Fibroblast of lung (primary cell): Measurements from ENCODE around the gene RTN4IP1. TPM values are rescaled to one million over a fixed set of nuclear protein-coding genes. Genes with fewer than 3 reads are reported as not detected.

Source experiments
- DNase-seq, 2 donors: peaks; one replicate each; pipeline versions ENCODE4 v3.0.0 to v3.0.0-alpha.2; 2010; ENCODE audit warnings: low read depth in 2 of 2
- H2AFZ ChIP-seq: 2 replicates; pipeline ENCODE4 v1.5.1; 2012; ENCODE audit warnings: low read length, control low read depth, inconsistent platforms
- H3K27ac ChIP-seq: 2 replicates; pipeline ENCODE4 v1.5.1; 2011; ENCODE audit warnings: low read length, control low read depth; ENCODE audit not compliant: insufficient read depth
- H3K27me3 ChIP-seq: 2 replicates; pipeline ENCODE4 v1.5.1; 2011; ENCODE audit warnings: mild to moderate bottlenecking, low read length; ENCODE audit not compliant: control insufficient read depth, insufficient read depth
- H3K36me3 ChIP-seq: 2 replicates; pipeline ENCODE4 v1.5.1; 2011; ENCODE audit warnings: low read length; ENCODE audit not compliant: control insufficient read depth, insufficient read depth
- H3K4me1 ChIP-seq: 2 replicates; pipeline ENCODE4 v1.5.1; 2011; ENCODE audit warnings: low read length; ENCODE audit not compliant: control insufficient read depth, insufficient read depth; ENCODE audit errors: extremely low read depth
- H3K4me2 ChIP-seq: 2 replicates; pipeline ENCODE4 v1.5.1; 2011; ENCODE audit warnings: low read length, control low read depth; ENCODE audit not compliant: insufficient read depth; ENCODE audit errors: extremely low read depth
- H3K4me3 ChIP-seq, 4 experiments: fragments of 200-600 bp in 1 of 4; sonication (generic) in 1 of 4; replicated peaks in 1 of 4; 2 replicates each; pipeline ENCODE4 v1.5.1; 2011 to 2016; ENCODE audit warnings: low read length in 4 of 4, low read depth in 3 of 4, mild to moderate bottlenecking in 3 of 4, control low read depth in 2 of 4, inconsistent platforms in 1 of 4, mixed read lengths in 1 of 4; ENCODE audit not compliant: insufficient read depth in 1 of 4; ENCODE audit errors: control extremely low read depth in 1 of 4
- H3K79me2 ChIP-seq: 2 replicates; pipeline ENCODE4 v1.5.1; 2012; ENCODE audit warnings: mild to moderate bottlenecking, low read length, inconsistent platforms; ENCODE audit not compliant: control insufficient read depth, insufficient read depth
- H3K9ac ChIP-seq: 2 replicates; pipeline ENCODE4 v1.5.1; 2011; ENCODE audit warnings: mild to moderate bottlenecking, low read length, control low read depth; ENCODE audit not compliant: insufficient read depth
- H3K9me3 ChIP-seq: 2 replicates; pipeline ENCODE4 v1.5.1; 2012; ENCODE audit warnings: low read depth, low read length; ENCODE audit not compliant: control insufficient read depth, insufficient read depth
- H4K20me1 ChIP-seq: 2 replicates; pipeline ENCODE4 v1.5.1; 2011; ENCODE audit warnings: low read length; ENCODE audit not compliant: control insufficient read depth, insufficient read depth; ENCODE audit errors: extremely low read depth
- EZH2 ChIP-seq: IDR thresholded peaks from 2 replicates; pipeline ENCODE4 v1.5.1; 2012; ENCODE audit warnings: low read length, control low read depth, mild to moderate bottlenecking; ENCODE audit errors: missing control alignments
- polyA plus RNA-seq, 2 donors: library from polyadenylated mRNA; depleted of rRNA in 1 of 2; stranded (reverse) in 1 of 2; unstranded in 1 of 2; fragments of >200 nt; gene quantifications; 2 replicates each; pipeline ENCODE4 v1.2.1, GENCODE V29; 2011 to 2012; ENCODE audit warnings: missing spikeins in 1 of 2
- total RNA-seq: library from RNA; depleted of rRNA; stranded (reverse); fragments of >200 nt; gene quantifications from 2 replicates; pipeline ENCODE4 v1.2.1, GENCODE V29; 2014
- TF ChIP-seq, protein P1 (sequence below), 2 donors: IDR thresholded peaks in 1 of 2; conservative IDR thresholded peaks in 1 of 2; 1 replicate in 1 of 2; 2 replicates in 1 of 2; pipeline ENCODE4 v1.5.1; 2011 to 2012; ENCODE audit warnings: low read length in 2 of 2, control low read depth in 1 of 2, inconsistent platforms in 1 of 2, low read depth in 1 of 2, mild to moderate bottlenecking in 1 of 2

Gene RTN4IP1
- total and polyA plus RNA-seq, 2 donors (not counting 1 experiment from before 2014, with no cell fraction given): 8.4 to 9.2 TPM

DNA sequence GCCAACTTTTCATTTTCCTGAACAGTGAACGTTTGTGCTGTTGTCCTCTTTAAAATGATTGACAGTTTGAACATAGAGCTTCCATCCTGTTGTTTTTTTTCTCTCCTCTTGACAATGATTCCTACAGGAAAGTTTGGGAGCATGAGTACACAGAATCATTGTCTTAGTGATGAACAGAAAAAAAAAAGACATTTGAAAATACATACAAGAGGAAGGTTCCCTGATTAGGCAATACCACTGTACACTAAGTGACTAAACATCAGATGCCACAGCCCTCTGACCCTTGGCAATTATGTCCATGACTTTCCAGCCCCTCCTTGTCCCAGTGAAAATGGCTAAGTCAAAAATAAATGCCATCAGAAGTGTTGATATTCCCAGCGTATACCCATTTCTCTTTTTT is 71.5 kb downstream of the RTN4IP1 start:
- no peaks in the 10 kb centered on the region for H4K20me1 ChIP-seq
- no peaks in the 10 kb centered on the region for H3K36me3 ChIP-seq
- H3K79me2 ChIP-seq: no peaks in the 10 kb centered on the region
- no peaks in the 10 kb centered on the region for H3K4me1 ChIP-seq
- peak in 1 of 2 donors; percentile 36 for DNase-seq
- TF ChIP-seq, protein P1, sequence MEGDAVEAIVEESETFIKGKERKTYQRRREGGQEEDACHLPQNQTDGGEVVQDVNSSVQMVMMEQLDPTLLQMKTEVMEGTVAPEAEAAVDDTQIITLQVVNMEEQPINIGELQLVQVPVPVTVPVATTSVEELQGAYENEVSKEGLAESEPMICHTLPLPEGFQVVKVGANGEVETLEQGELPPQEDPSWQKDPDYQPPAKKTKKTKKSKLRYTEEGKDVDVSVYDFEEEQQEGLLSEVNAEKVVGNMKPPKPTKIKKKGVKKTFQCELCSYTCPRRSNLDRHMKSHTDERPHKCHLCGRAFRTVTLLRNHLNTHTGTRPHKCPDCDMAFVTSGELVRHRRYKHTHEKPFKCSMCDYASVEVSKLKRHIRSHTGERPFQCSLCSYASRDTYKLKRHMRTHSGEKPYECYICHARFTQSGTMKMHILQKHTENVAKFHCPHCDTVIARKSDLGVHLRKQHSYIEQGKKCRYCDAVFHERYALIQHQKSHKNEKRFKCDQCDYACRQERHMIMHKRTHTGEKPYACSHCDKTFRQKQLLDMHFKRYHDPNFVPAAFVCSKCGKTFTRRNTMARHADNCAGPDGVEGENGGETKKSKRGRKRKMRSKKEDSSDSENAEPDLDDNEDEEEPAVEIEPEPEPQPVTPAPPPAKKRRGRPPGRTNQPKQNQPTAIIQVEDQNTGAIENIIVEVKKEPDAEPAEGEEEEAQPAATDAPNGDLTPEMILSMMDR (conservative IDR thresholded peaks at IDR 0.05 in 1 of 2, IDR thresholded peaks at IDR 0.05 in 1 of 2; ENCODE audit: low read depth in 1 of 2, low read length in 2 of 2): no peak
- no peak for TF ChIP-seq EZH2
- H3K27ac ChIP-seq: no peak overlapping the region
- H2AFZ ChIP-seq: no peak overlapping the region
- H3K4me3 ChIP-seq: no peak overlapping the region
- no peaks in the 10 kb centered on the region for H3K9me3 ChIP-seq
- no peak overlapping the region for H3K9ac ChIP-seq
- H3K27me3 ChIP-seq: no peaks in the 10 kb centered on the region
- no peak overlapping the region for H3K4me2 ChIP-seq

DNA sequence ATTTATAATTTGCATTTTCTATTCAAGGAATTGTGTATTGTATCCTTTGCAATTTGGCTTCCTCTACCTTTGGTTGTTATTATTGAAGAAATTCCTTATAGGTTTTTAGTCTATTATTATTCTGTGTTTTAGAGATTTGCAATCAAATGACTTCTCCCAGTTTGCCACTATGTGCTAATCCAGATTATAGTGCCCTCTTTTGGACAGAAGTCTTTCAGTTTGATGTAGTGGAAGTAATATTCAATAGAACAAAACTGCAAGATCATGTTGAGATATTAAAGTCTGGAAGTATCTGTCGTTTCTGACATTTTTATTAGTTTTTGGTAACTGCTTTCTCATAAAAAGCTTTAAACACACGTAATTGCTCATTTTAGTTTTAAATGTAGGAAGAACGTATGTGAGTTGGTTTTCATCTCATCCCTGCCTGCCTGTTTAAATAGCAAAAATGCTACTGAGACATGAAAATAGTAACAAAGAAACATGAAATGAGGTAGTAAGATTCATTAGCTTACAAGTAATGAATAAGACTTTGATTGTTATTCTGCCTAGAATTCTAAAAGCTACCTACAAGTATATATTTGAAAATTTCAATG is 72.8 kb downstream of the RTN4IP1 start:
- H3K9ac ChIP-seq: no peak overlapping the region
- H3K79me2 ChIP-seq: no peaks in the 10 kb centered on the region
- H2AFZ ChIP-seq: no peak overlapping the region
- no peaks in the 10 kb centered on the region for H4K20me1 ChIP-seq
- H3K4me1 ChIP-seq: no peaks in the 10 kb centered on the region
- no peaks in the 10 kb centered on the region for H3K36me3 ChIP-seq
- H3K27me3 ChIP-seq: no peaks in the 10 kb centered on the region
- no peak overlapping the region for H3K4me3 ChIP-seq
- H3K27ac ChIP-seq: no peak overlapping the region
- H3K4me2 ChIP-seq: no peak overlapping the region
- TF ChIP-seq, protein P1 (conservative IDR thresholded peaks at IDR 0.05 in 1 of 2, IDR thresholded peaks at IDR 0.05 in 1 of 2; ENCODE audit: low read depth in 1 of 2, low read length in 2 of 2): peak; percentile 34 to 47
- TF ChIP-seq EZH2: no peak
- no peaks in the 10 kb centered on the region for H3K9me3 ChIP-seq
- DNase-seq: peak; percentile 33 to 68

DNA sequence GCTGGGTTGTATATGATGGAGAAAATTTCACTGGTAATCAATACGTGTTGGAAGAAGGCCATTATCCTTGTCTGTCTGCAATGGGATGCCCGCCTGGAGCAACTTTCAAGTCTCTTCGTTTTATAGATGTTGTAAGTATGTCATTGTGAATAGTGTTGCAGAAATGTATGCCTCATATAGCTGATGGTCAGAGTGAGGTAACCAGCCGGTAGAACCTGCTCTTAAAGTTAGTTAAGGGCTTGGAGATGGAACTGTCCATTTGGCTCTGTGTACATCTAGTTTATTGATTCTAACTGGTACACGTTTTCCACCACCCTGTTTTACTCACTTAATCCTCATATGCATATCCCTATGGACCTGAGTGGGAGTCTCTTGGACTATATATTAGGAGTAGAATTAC is 73.5 kb downstream of the RTN4IP1 start:
- no peaks in the 10 kb centered on the region for H4K20me1 ChIP-seq
- H3K4me2 ChIP-seq: no peak overlapping the region
- DNase-seq: no peak
- H3K4me3 ChIP-seq: no peak overlapping the region
- H3K27me3 ChIP-seq: no peaks in the 10 kb centered on the region
- no peak overlapping the region for H2AFZ ChIP-seq
- H3K36me3 ChIP-seq: no peaks in the 10 kb centered on the region
- no peak for TF ChIP-seq EZH2
- TF ChIP-seq, protein P1 (conservative IDR thresholded peaks at IDR 0.05 in 1 of 2, IDR thresholded peaks at IDR 0.05 in 1 of 2; ENCODE audit: low read depth in 1 of 2, low read length in 2 of 2): no peak
- H3K4me1 ChIP-seq: no peaks in the 10 kb centered on the region
- H3K9me3 ChIP-seq: no peaks in the 10 kb centered on the region
- H3K9ac ChIP-seq: no peak overlapping the region
- no peak overlapping the region for H3K27ac ChIP-seq
- no peaks in the 10 kb centered on the region for H3K79me2 ChIP-seq
